Stimulated activated naive B cell treated with anti-CD40 and anti-IgM and Interleukin-4, amounts not matched to agents 10 μg/mL and 1 μg/mL and 100 μg/mL, for 72 hours (primary cell): Measurements from ENCODE around the gene RAB17.

Source experiments
- ATAC-seq, 2 donors: fragments of 150-1000 bp; cut with Tn5 transposase; replicated peaks; 2 replicates each; pipeline ENCODE4 v1.10.0; 2021; ENCODE audit warnings: moderate library complexity in 1 of 2
- DNase-seq: peaks from one replicate; pipeline ENCODE4 v3.0.0; 2021
- H3K27ac Mint-ChIP-seq: one replicate; pipeline ENCODE4 v1.8.0; 2022; ENCODE audit warnings: mild to moderate bottlenecking, mixed read lengths
- H3K27me3 Mint-ChIP-seq, 2 donors: one replicate each; pipeline ENCODE4 v1.8.0; 2022; ENCODE audit warnings: mixed read lengths in 2 of 2
- H3K36me3 Mint-ChIP-seq, 2 donors: one replicate each; pipeline ENCODE4 v1.8.0; 2022; ENCODE audit warnings: mixed read lengths in 2 of 2, mild to moderate bottlenecking in 1 of 2
- H3K4me1 Mint-ChIP-seq, 2 donors: one replicate each; pipeline ENCODE4 v1.8.0; 2022; ENCODE audit warnings: mixed read lengths in 2 of 2, mild to moderate bottlenecking in 1 of 2
- H3K4me3 Mint-ChIP-seq, 2 donors: one replicate each; pipeline ENCODE4 v1.8.0; 2022; ENCODE audit warnings: mild to moderate bottlenecking in 2 of 2, mixed read lengths in 2 of 2, moderate library complexity in 1 of 2
- H3K9me3 Mint-ChIP-seq, 2 donors: one replicate each; pipeline ENCODE4 v1.8.0; 2022; ENCODE audit warnings: mixed read lengths in 2 of 2, mild to moderate bottlenecking in 1 of 2

The RAB17 gene

DNA sequence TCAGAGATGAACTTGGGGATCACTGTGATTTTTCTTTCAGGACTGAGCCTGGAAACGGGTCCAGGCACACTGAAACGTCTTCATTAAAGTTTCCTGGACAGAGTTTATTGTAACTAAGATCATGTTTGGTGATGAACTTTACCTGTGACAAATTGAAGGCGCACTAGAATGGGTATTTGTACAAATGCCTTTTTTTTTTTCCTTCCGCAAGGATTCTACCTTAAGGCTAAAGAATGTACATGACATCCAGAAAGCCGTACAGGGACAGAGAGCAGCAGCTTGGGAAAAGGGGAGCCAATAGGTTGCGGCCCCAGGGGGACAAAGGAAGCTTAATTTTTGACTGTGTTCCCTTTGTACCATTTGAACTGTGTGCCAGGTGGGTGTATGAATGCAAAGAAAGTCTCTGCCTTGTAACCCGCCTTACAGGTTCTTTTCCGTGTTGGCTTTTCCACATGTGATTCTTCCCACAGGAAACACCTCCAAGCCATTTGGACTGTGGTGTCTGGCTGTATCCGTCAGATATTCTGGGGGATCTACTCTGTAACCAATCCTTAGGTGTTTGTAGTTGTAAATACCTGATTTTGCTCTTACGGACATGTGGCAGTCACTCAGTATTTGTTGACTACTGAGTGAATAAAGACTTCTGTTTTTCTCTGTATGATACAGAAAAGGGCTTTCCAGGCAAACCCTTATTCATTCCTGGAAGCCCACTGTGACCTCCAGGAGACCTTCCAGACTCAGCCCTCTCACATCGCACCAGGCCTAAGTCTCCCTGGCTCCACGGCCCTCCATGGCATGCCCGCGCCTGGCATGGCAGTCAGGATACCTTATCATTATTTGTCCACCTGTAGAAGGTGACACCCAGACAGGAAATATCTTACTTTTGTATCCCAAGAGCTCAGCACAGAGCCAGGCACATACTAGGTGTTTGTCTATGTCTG is 38.0 kb upstream of the RAB17 start:
- Mint-ChIP-seq H3K4me3 (peak overlapping the region; percentile 84 to 85), H3K9me3 (peaks cover 0 to 4% of the 10 kb centered on the region in 2 donors), H3K36me3 (peaks cover 20 to 28% of the 10 kb centered on the region in 2 donors), H3K4me1 (peaks cover 32 to 66% of the 10 kb centered on the region in 2 donors), H3K27me3 (peaks cover 10 to 25% of the 10 kb centered on the region in 2 donors), H3K27ac (no peak overlapping the region)
- ATAC-seq: no peak
- DNase-seq: no peak

DNA sequence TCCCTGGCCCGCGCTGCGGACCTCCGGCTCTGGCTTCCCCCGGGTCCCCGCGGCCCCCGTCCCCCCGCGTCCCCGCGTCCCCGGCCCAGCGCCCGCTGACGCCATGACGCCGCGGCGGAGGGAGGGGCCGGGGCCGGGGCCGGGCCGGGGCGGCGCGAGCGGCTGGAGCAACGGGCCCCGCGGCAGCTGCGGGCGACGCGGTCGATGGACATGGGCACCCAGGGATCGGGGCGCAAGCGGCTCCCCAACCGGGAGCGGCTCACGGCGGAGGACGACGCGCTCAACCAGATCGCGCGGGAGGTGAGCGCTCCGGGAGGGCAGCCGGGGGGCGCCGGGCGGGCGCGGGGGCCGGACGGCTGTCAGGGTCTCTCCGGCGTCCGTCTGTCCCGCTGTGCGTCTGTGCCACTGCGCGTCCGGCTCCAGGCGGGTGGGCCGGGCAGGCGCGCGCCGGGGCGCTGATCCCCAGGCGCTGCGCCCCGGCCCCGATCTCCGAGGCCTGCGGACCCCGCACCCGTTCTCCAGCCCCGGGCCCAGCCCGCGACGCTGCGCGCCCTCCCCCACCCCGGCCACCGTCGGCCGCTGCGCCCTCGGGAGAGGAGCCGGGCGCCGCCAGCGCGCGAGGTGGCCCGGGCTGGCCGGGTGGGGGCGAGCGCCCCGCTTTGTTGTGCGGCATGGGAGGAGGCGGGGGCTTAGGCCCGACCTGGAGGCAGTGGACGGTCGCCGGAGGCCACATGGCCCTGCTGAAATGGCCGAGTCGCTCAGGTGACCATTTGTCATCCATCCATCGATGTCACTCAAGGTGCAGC is 37.1 kb upstream of the RAB17 start, which contains the start of gene LRRFIP1:
LRRFIP1 (plus strand) TSS at position 147 of the 806 bp plus-strand sequence; CDS start at position 205, 58 bp downstream.
- H3K27me3 Mint-ChIP-seq: peaks cover 10 to 24% of the 10 kb centered on the region in 2 donors
- H3K36me3 Mint-ChIP-seq: peaks cover 16 to 24% of the 10 kb centered on the region in 2 donors
- peak within 1 kb of the TSS; percentile 84 to 85 for H3K4me3 Mint-ChIP-seq
- H3K27ac Mint-ChIP-seq: no peak within 1 kb of the TSS
- peaks cover 32 to 61% of the 10 kb centered on the region in 2 donors for H3K4me1 Mint-ChIP-seq
- ATAC-seq (peak; percentile 49 to 71), DNase-seq (no peak)
- H3K9me3 Mint-ChIP-seq: peaks cover 0 to 4% of the 10 kb centered on the region in 2 donors

DNA sequence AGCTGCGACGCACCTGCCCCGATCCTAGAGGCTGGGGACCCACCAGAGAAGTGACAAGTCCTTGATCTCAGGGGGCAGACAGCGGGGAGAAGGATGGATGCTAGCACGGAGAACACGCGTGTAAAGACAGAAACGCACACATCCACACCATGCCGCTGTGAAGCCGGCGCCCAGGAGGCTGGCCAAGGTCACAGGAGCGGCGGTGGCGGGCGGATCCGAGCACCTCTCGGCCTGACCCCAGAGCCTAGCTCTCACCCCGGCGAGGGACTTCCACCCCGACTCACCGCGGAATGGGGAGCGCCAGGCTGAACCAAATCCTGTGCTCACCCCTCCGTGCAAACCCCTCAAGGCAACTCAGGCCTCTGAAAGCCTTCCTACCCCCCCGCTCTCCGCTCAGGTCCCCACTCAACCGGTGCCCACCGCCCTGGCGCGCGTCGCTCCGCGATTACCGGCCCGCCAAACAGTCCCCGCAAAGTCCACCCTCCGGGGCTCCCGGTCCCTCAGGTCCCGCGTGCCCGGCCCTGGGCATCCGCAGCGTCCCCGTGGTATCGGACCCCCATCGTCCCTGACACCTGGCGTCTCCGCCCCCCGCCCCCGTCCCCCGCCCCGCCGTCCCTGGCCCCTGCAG is 36.4 kb upstream of the RAB17 start:
- Mint-ChIP-seq H3K4me1 (peaks cover 32 to 54% of the 10 kb centered on the region in 2 donors), H3K36me3 (peaks cover 12 to 20% of the 10 kb centered on the region in 2 donors), H3K27ac (no peak overlapping the region), H3K9me3 (peaks cover 0 to 4% of the 10 kb centered on the region in 2 donors), H3K4me3 (peak overlapping the region; percentile 64 to 83), H3K27me3 (peaks cover 10 to 22% of the 10 kb centered on the region in 2 donors)
- ATAC-seq (peak; percentile 2 to 8), DNase-seq (no peak)

DNA sequence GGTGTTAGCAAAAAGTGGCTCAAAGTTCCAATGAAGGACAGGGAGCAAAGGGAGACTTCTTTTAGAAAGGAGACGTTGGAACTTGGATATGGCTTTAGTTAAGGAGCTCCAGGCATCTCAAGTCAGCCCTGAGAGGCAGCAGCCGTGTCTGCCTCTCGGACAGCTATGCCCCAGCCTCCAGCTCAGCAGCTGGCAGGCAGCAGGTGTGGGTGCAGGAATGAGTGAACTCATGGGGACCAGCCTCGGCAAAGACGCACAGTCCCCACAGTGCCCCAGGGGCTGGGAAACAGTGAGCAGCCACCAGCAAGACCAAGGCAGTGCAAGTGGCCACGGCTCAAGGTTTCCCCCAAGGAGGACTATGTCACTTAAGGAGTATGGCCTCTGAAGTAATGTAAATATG is 35.2 kb upstream of the RAB17 start:
- no peak for DNase-seq
- peaks cover 10 to 17% of the 10 kb centered on the region in 2 donors for H3K27me3 Mint-ChIP-seq
- no peak overlapping the region for H3K4me3 Mint-ChIP-seq
- H3K36me3 Mint-ChIP-seq: peaks cover 7 to 10% of the 10 kb centered on the region in 2 donors
- no peak overlapping the region for H3K27ac Mint-ChIP-seq
- peaks cover 24 to 42% of the 10 kb centered on the region in 2 donors for H3K4me1 Mint-ChIP-seq
- no peaks in the 10 kb centered on the region for H3K9me3 Mint-ChIP-seq
- ATAC-seq: peak in 1 of 2 donors; percentile 10

DNA sequence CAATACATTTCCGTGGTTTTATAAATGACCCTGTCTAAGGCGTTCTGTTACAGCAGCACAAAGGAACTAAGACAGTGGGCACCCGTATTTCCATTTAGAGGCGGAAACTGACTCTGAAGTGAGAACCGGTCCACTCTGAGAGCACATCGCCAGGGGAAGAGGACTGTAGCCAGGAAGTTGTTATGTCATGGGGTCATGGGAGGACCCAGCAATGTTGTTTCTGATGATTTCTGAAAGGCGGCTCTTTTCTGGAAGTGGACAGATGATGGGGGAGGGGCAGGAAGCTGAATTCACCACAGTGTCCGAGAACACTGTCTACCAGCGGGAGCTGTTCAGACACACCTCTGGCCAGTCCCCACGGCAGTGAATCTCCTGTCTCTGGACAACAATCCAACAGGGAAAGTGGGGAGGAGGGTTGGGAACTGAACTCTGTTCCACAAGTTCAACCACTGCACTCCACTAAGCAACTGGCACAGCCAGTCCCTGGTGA is 34.7 kb upstream of the RAB17 start:
- DNase-seq (no peak), ATAC-seq (no peak)
- peaks cover 6 to 7% of the 10 kb centered on the region in 2 donors for H3K36me3 Mint-ChIP-seq
- H3K27me3 Mint-ChIP-seq: peaks cover 10 to 15% of the 10 kb centered on the region in 2 donors
- no peaks in the 10 kb centered on the region for H3K9me3 Mint-ChIP-seq
- no peak overlapping the region for H3K27ac Mint-ChIP-seq
- H3K4me3 Mint-ChIP-seq: no peak overlapping the region
- H3K4me1 Mint-ChIP-seq: peaks cover 20 to 37% of the 10 kb centered on the region in 2 donors

DNA sequence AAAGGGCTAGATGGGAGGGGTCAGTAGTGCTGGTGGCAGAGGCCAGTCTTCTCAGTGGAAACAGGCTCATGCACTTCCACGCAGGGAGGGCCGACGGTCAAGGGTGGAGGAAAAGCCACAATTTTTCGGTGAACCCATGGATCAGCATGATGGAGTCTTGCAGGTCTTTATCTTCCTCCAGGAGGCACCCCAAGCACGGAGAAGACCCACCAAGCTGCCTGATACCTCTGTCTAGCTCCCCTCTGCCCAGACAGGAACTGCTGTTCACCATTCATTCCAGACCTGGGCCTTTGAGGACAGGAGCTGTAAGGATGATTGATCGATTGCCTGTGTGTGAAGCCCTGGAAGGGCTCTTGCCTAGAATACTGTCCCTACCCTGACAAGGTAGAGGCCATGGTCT is 34.0 kb upstream of the RAB17 start:
- ATAC-seq (no peak), DNase-seq (no peak)
- Mint-ChIP-seq H3K36me3 (peaks cover 0 to 1% of the 10 kb centered on the region in 2 donors), H3K27ac (peak overlapping the region; percentile 14), H3K27me3 (peaks cover 10 to 15% of the 10 kb centered on the region in 2 donors), H3K4me3 (no peak overlapping the region), H3K9me3 (no peaks in the 10 kb centered on the region), H3K4me1 (peaks cover 14 to 30% of the 10 kb centered on the region in 2 donors)

DNA sequence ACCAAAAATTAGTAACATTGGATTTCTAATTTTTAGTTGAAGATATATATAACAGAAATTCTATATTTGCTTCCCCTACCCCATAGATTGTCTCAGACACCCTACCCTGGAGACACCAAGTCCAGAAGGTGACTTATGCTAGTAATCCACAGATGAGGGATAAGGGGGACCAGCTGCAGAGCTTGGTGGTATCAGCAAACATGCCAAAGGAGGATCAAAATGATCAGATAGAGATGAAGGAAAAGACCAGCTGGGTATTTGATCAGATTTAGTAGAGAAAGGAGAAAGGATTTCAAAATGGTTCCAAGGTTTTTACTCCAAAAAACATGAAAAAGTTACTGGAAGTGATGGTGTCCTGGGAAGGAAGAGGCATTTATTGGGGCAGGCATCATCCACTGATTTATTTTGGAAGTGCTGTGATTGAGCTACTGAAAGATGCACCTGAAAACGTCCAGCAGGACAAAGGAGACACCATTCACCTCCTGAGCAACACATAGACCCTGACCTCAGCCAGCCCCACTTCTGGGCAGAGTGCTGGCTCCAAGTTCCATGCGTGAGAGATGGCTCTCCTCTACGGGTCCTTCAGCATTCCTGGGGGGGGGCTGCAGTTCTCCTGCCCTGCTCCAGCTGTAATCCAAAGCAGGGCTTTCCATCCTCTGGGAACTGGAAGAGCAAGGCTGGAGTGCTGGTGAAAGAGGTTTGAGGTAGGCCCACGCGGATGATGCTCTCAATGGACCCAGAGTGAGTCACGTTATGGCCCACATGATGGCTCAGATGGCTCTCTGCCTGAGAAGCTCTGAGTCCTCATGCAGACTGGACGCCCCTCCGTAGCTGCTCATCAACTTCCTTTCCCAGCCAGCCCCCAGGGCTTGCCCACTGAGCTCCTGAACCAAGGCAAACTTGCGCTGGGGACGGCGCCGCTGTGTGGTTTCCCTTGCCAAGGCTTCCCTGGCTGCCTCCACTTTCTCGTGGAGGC is 33.2 kb upstream of the RAB17 start:
- H3K27me3 Mint-ChIP-seq: peaks cover 10 to 15% of the 10 kb centered on the region in 2 donors
- H3K27ac Mint-ChIP-seq: no peak overlapping the region
- peaks cover 11 to 24% of the 10 kb centered on the region in 2 donors for H3K4me1 Mint-ChIP-seq
- no peak for ATAC-seq
- H3K4me3 Mint-ChIP-seq: no peak overlapping the region
- peaks cover 0 to 1% of the 10 kb centered on the region in 2 donors for H3K36me3 Mint-ChIP-seq
- DNase-seq: no peak
- H3K9me3 Mint-ChIP-seq: no peaks in the 10 kb centered on the region

DNA sequence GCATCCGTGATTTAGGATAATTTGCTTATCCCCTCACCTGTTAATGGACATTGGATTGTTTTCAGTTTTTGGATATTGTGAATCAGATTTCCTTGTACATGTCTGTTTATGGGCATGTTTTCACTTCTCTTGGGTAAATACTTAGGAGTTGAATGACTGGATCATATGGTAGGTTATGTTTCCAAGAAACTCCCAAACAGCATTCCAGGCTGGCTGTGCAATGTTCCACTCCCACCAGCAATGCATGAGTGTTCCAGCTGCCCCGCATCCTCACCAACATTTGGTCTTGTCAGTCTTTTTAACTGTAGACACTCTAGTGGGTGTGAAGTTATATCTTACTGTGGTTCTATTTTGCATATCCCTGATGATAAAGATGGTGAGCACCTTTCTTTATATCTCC is 27.9 kb upstream of the RAB17 start:
- H3K4me1 Mint-ChIP-seq: peaks cover 32 to 53% of the 10 kb centered on the region in 2 donors
- DNase-seq: no peak
- H3K4me3 Mint-ChIP-seq: no peak overlapping the region
- H3K27me3 Mint-ChIP-seq: peaks cover 4% of the 10 kb centered on the region in 2 donors
- no peak for ATAC-seq
- no peaks in the 10 kb centered on the region for H3K9me3 Mint-ChIP-seq
- H3K27ac Mint-ChIP-seq: no peak overlapping the region
- peaks cover 0 to 1% of the 10 kb centered on the region in 2 donors for H3K36me3 Mint-ChIP-seq

DNA sequence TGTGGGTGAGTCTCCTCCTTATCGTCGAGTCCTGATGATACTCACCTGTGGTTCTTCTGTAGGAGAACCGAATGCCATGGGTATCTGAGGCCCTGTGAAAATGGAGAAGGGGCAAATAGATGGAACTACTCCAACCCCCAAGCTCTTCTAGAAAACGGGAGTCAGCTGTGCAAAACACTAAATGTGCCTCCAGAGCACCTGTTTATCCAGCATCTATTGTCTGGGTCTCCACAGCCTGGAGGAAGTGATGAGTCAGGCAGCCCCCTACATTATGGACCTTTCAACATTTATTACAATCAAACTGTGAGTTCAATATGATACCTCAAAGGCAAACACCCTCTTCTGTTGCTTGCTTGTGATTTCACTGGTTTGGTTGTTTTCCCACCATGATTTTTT is 27.1 kb upstream of the RAB17 start:
- Mint-ChIP-seq H3K4me1 (peaks cover 33 to 53% of the 10 kb centered on the region in 2 donors), H3K9me3 (no peaks in the 10 kb centered on the region), H3K27ac (no peak overlapping the region), H3K4me3 (no peak overlapping the region), H3K36me3 (peaks cover 0 to 1% of the 10 kb centered on the region in 2 donors), H3K27me3 (peaks cover 4% of the 10 kb centered on the region in 2 donors)
- DNase-seq (no peak), ATAC-seq (no peak)

DNA sequence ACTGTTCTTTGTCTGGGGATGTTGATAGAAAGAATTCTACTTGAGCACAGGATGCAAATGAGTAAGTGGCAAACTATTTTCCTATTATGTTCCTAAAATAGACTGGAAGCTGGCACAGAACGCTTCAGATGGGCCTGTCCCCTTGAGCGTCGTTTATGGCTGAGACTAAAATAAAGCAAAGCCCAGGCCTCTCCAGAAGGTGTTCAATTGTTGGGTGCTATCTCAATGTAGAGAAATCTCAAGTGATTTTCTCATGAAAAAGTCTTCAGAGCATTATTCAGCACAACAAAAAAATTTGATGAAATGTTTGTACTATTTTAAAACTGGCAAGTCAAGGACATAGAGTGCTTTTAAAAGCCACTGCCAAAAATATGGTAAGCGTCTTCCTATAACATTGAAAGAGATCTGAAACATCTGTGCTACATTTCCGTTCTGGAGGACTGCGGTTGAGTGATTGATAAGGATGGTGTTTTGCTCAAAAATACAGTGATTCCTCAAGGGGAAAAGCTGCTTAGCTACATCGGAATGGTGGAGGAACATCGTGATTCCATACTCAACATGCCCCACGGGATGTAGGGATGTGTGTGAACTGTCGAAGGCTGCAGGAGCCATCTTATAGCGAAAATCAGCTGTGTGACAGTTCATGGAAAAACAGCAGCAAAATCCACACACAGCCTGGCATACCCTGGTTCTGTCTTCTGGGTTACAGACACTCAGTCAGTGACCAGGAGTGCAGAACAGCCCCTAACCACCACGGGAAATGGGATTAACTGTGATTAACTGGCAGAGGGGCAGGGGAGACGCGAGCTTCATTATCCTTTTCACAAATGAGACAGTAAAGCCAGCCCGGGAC is 26.4 kb upstream of the RAB17 start:
- Mint-ChIP-seq H3K36me3 (peaks cover 0 to 1% of the 10 kb centered on the region in 2 donors), H3K27me3 (peaks cover 4% of the 10 kb centered on the region in 2 donors), H3K4me3 (peak overlapping the region; percentile 44 to 47), H3K27ac (peak overlapping the region; percentile 37), H3K9me3 (no peaks in the 10 kb centered on the region), H3K4me1 (peaks cover 35 to 53% of the 10 kb centered on the region in 2 donors)
- DNase-seq (no peak), ATAC-seq (no peak)

DNA sequence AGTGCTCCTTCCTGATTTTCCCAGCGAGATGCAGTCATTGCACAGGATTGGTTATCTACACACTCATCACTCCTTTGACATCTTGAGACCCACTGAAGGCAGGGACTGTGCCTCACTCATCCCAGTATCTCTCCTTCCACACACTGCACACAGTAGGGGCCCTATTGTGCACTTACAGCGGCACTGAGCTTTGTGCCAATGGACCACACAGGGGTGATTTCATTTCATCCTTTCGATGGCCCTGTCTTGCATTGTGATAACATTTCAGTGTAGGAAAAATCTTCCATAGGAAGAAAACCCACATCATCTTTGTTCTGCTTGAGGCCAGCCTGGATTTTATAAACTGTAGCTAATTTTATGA is 25.8 kb upstream of the RAB17 start:
- Mint-ChIP-seq H3K9me3 (no peaks in the 10 kb centered on the region), H3K4me3 (no peak overlapping the region), H3K27ac (no peak overlapping the region), H3K27me3 (peaks cover 4% of the 10 kb centered on the region in 2 donors), H3K4me1 (peaks cover 35 to 53% of the 10 kb centered on the region in 2 donors), H3K36me3 (peaks cover 0 to 1% of the 10 kb centered on the region in 2 donors)
- no peak for DNase-seq
- ATAC-seq: no peak

DNA sequence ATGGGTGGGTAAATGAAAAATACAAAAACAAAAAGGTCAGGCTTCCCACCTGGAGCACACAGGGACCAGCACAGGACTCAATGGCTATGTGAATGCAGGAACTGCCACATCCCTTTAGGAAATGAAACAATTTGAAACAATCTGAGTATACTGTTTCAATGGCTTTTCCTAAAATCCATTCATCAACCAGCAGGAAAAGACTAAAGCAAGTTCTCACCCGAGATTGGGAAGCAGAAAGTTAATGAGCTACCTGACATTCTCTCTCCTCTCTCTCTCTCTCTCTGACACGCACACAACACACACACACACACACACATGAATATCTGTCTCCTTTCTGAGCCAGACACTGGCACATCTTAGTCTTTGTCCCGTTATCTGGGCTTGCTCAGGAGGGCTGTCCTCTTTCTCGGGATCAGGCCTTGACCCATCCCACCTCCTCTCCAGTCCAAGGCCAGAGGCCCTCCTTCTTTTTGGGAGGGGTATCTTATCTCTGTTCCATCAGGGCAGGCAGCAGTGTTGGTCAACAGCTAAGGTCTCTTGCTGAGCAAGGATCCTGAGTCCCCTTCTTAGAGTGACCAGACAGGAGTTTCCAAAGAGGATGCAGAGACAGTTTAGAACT is 25.2 kb upstream of the RAB17 start:
- H3K36me3 Mint-ChIP-seq: peaks cover 0 to 1% of the 10 kb centered on the region in 2 donors
- DNase-seq (no peak), ATAC-seq (no peak)
- peaks cover 4% of the 10 kb centered on the region in 2 donors for H3K27me3 Mint-ChIP-seq
- peaks cover 35 to 53% of the 10 kb centered on the region in 2 donors for H3K4me1 Mint-ChIP-seq
- no peaks in the 10 kb centered on the region for H3K9me3 Mint-ChIP-seq
- peak overlapping the region; percentile 25 for H3K27ac Mint-ChIP-seq
- H3K4me3 Mint-ChIP-seq: no peak overlapping the region
